K562 (cell line): ENCODE results near the gene MLLT6. TPM values are rescaled to one million over a fixed set of nuclear protein-coding genes. Genes with fewer than 3 reads are reported as not detected.
A peak's percentile ranks its signal among the peaks of the same experiment; 100 is the strongest.

Source experiments
- ATAC-seq: fragments of 200-7000 bp; cut with Tn5 transposase; 3 replicates; pipeline ENCODE4 v1.9.1; 2020; ENCODE audit warnings: moderate library complexity
- BruUV-seq: library from RNA; stranded (reverse); fragments of 400-500 nt; replicated peaks from 2 replicates; lab custom pipeline; 2021; lab: Mats Ljungman, UMichigan
- CTCF ChIA-PET: fragments of 300-600 bp; formaldehyde crosslinking; extraction: SDS; loops from one replicate; lab custom pipeline; 2021; ENCODE audit warnings: low intra/inter-chr PET ratio; lab: Yijun Ruan, JAX
- POLR2A ChIA-PET: fragments of 300-600, 350-650 bp; sonication (Branson Sonifier 250); formaldehyde crosslinking; extraction: SDS; loops from one replicate; lab custom pipeline; 2021; ENCODE audit warnings: antibody characterized with exemption, inconsistent platforms; lab: Yijun Ruan, JAX
- DNase-seq, 4 experiments: peaks; one replicate each; pipeline versions ENCODE4 v3.0.0 to v3.0.0-alpha.2; 2011 to 2018; ENCODE audit warnings: low spot score in 3 of 4, mixed read lengths in 3 of 4; ENCODE audit errors: extremely low read depth in 1 of 4
- FAIRE-seq: peaks from 2 replicates; lab custom pipeline; 2011; peaks lifted over from hg19 to GRCh38; lab: Jason Lieb, UNC
- H2AFZ ChIP-seq: 2 replicates; pipeline ENCODE4 v1.6.0; 2011; ENCODE audit warnings: low read depth, low read length, control low read depth, inconsistent platforms
- H3K27ac ChIP-seq: fragments of 200-600 bp; 3 replicates; pipeline ENCODE4 v1.8.0; 2011; ENCODE audit warnings: low read depth, mild to moderate bottlenecking, control low read depth, inconsistent platforms, low read length, moderate library complexity, mixed read lengths; ENCODE audit errors: extremely low read depth
- H3K27me3 ChIP-seq, 2 experiments: fragments of 300-600 bp in 1 of 2; 2 replicates in 1 of 2; 3 replicates in 1 of 2; pipeline versions ENCODE4 v1.6.0 to v1.8.0; 2011; ENCODE audit warnings: inconsistent platforms in 2 of 2, low read length in 2 of 2, mild to moderate bottlenecking in 1 of 2, mixed read lengths in 1 of 2, moderate library complexity in 1 of 2; ENCODE audit not compliant: control insufficient read depth in 2 of 2, insufficient read depth in 2 of 2
- H3K36me3 ChIP-seq: fragments of 300-600 bp; 3 replicates; pipeline ENCODE4 v1.8.0; 2011; ENCODE audit warnings: mild to moderate bottlenecking, low read length, inconsistent platforms; ENCODE audit not compliant: control insufficient read depth, insufficient read depth
- H3K4me1 ChIP-seq, 2 experiments: fragments of 200-600 bp in 1 of 2; replicated peaks in 1 of 2; 2 replicates in 1 of 2; 3 replicates in 1 of 2; pipeline versions ENCODE4 v1.5.1 to v1.8.0; 2011; ENCODE audit warnings: inconsistent platforms in 2 of 2, low read length in 2 of 2, mild to moderate bottlenecking in 1 of 2, mixed read lengths in 1 of 2, moderate library complexity in 1 of 2; ENCODE audit not compliant: control insufficient read depth in 2 of 2, insufficient read depth in 2 of 2
- H3K4me2 ChIP-seq: 2 replicates; pipeline ENCODE4 v1.6.1; 2011; ENCODE audit warnings: low read length, control low read depth, inconsistent platforms, mixed read lengths; ENCODE audit not compliant: insufficient read depth
- H3K4me3 ChIP-seq: fragments of 200-600 bp; sonication (generic), shearing (Covaris generic); 2 replicates; pipeline ENCODE4 v1.5.1; 2016; ENCODE audit warnings: control low read depth, inconsistent platforms
- H3K79me2 ChIP-seq: fragments of 200-600 bp; 3 replicates; pipeline ENCODE4 v1.8.0; 2011; ENCODE audit warnings: low read length, inconsistent platforms; ENCODE audit not compliant: control insufficient read depth, insufficient read depth
- H3K9ac ChIP-seq, 2 experiments: 2 replicates each; pipeline versions ENCODE4 v1.6.0 to v1.6.1; 2011; ENCODE audit warnings: low read depth in 2 of 2, low read length in 2 of 2, control low read depth in 1 of 2, inconsistent platforms in 1 of 2, mild to moderate bottlenecking in 1 of 2, mixed read lengths in 1 of 2; ENCODE audit not compliant: insufficient read depth in 1 of 2
- H3K9me1 ChIP-seq: one replicate; pipeline ENCODE4 v1.6.0; 2011; ENCODE audit warnings: inconsistent platforms, mild to moderate bottlenecking, low read length, moderate library complexity; ENCODE audit not compliant: control insufficient read depth, insufficient read depth
- H3K9me3 ChIP-seq: replicated peaks from 2 replicates; pipeline ENCODE4 v1.5.1; 2011; ENCODE audit warnings: low read depth, low read length, inconsistent platforms; ENCODE audit not compliant: control insufficient read depth, insufficient read depth
- H4K20me1 ChIP-seq: replicated peaks from 2 replicates; pipeline ENCODE4 v1.6.1; 2011; ENCODE audit warnings: low read length, inconsistent platforms, mixed read lengths; ENCODE audit not compliant: control insufficient read depth, insufficient read depth
- CHD2 ChIP-seq: IDR thresholded peaks from 2 replicates; pipeline ENCODE4 v1.6.1; 2011; ENCODE audit warnings: low read depth, low read length
- EWSR1 ChIP-seq: fragments of 450-650 bp; IDR thresholded peaks from 2 replicates; pipeline ENCODE4 v1.6.1; 2018; ENCODE audit warnings: borderline replicate concordance, mild to moderate bottlenecking, low read depth, moderate library complexity; ENCODE audit not compliant: partially characterized antibody
- HCFC1 ChIP-seq: IDR thresholded peaks from 2 replicates; pipeline ENCODE4 v1.6.1; 2012; ENCODE audit warnings: low read depth, low read length, improper control_type of control experiment
- POLR2A ChIP-seq: fragments of 450-650 bp; conservative IDR thresholded peaks from 2 replicates; pipeline ENCODE4 v1.6.1; 2016
- PRMT5 ChIP-seq: sonication (generic); formaldehyde crosslinking; IDR thresholded peaks from 2 replicates; pipeline ENCODE4 v1.5.0; 2020; ENCODE audit warnings: missing genetic modification reagents
- RB1 ChIP-seq: fragments of 450-650 bp; IDR thresholded peaks from 2 replicates; pipeline ENCODE4 v1.6.1; 2017; ENCODE audit warnings: low read depth, mild to moderate bottlenecking
- ZBTB7A ChIP-seq: IDR thresholded peaks from 2 replicates; pipeline ENCODE4 v1.6.1; 2011; ENCODE audit warnings: low read depth, mild to moderate bottlenecking, low read length, moderate library complexity, borderline replicate concordance; ENCODE audit not compliant: control insufficient read depth
- ZNF146 ChIP-seq: IDR thresholded peaks from one replicate; pipeline ENCODE4 v1.6.1; 2018; ENCODE audit warnings: missing compliant biosample characterization; ENCODE audit not compliant: unreplicated experiment
- ZSCAN29 ChIP-seq: fragments of 450-650 bp; IDR thresholded peaks from 2 replicates; pipeline ENCODE4 v1.6.1; 2017
- WGBS: fragments of 100-300 bp; shearing (Covaris generic); methylation state at CpG from one replicate; pipeline ENCODE4 v1.1.6; 2016; ENCODE audit warnings: low coverage, mixed read lengths; ENCODE audit not compliant: insufficient coverage; ENCODE audit errors: missing lambda C conversion rate; 5-methylcytosine and 5-hydroxymethylcytosine counted together
- in situ Hi-C: fragments of 300-500 bp; cut with MboI; formaldehyde crosslinking; loops from 4 replicates; pipeline ENCODE4 v1.15.0; 2018; ENCODE audit warnings: inconsistent platforms, mixed read lengths
- intact Hi-C: fragments of 100-400 bp; cut with micrococcal nuclease; formaldehyde crosslinking; loops from 2 replicates; pipeline ENCODE4 v1.14.2; 2022
- polyA plus RNA-seq, 8 experiments: library from polyadenylated mRNA; depleted of rRNA in 4 of 8; stranded (reverse) in 5 of 8; unstranded in 3 of 8; fragments of >200 nt; fragmentation: Nextera tagmentation in 2 of 8; fragmentation: Illumina TruSeq in 1 of 8; extraction: Ambion mirVana in 2 of 8; extraction: Trizol in 1 of 8; gene quantifications; 2 replicates each; pipeline versions ENCODE4 v1.2.1 to v1.2.3, GENCODE V29; 2011 to 2014; ENCODE audit warnings: inconsistent platforms in 1 of 8, missing spikeins in 1 of 8
- total RNA-seq, 7 experiments: library from RNA; depleted of rRNA in 6 of 7; stranded (reverse); fragments of >200 nt in 6 of 7; fragmentation: Illumina TruSeq in 2 of 7; extraction: Trizol in 2 of 7; gene quantifications; 2 replicates each; pipeline versions ENCODE4 v1.2.1 to v1.2.3, GENCODE V29; 2011 to 2021; ENCODE audit warnings: low replicate concordance in 1 of 7
- TF ChIP-seq, protein P1 (sequence below): IDR thresholded peaks from 2 replicates; pipeline ENCODE4 v1.6.1; 2011; ENCODE audit warnings: borderline replicate concordance, low read depth, mild to moderate bottlenecking, moderate library complexity, low read length; ENCODE audit not compliant: insufficient read depth, poor library complexity, severe bottlenecking
- TF ChIP-seq, protein P2 (sequence below): fragments of 200-800 bp; sonication (Bioruptor generic); IDR thresholded peaks from 2 replicates; pipeline ENCODE4 v1.6.1; 2017; ENCODE audit warnings: missing genetic modification characterization, missing compliant biosample characterization
- TF ChIP-seq, protein P3 (sequence below), 2 experiments: fragments of 450-650 bp; conservative IDR thresholded peaks; 2 replicates each; pipeline ENCODE4 v1.6.1; 2017; ENCODE audit warnings: mild to moderate bottlenecking in 2 of 2, moderate library complexity in 2 of 2
- TF ChIP-seq, protein P4 (sequence below), 2 experiments: IDR thresholded peaks; 2 replicates each; pipeline ENCODE4 v1.6.1; 2011; ENCODE audit warnings: borderline replicate concordance in 1 of 2, control low read depth in 1 of 2, low read depth in 1 of 2, low read length in 1 of 2, mild to moderate bottlenecking in 1 of 2, mixed read lengths in 1 of 2, moderate library complexity in 1 of 2; ENCODE audit not compliant: insufficient read depth in 1 of 2, insufficient read length in 1 of 2, poor library complexity in 1 of 2, severe bottlenecking in 1 of 2; ENCODE audit errors: extremely low read depth in 1 of 2

Gene MLLT6
- total and polyA plus RNA-seq, 9 of the 15 experiments (the other 6 are each of a cell fraction or from before 2014, with no cell fraction given), result 3.1 to 71.7 (median 30.0) TPM

- DNase-seq, result peak; percentile 61 to 78 (median 70)
- ChIA-PET CTCF (interaction anchor here (0.5 to 1.1 kb wide), 3 partner anchors 104 to 1047 kb away, joined by 3 to 4 read pairs (median 4); no protein-coding TSS in a partner anchor), POLR2A (interaction anchor here (0.6 to 1.2 kb wide), 5 partner anchors 9 to 258 kb away, joined by 3 to 4 read pairs (median 3); partner anchors contain the start of gene MLLT6)
- intact Hi-C loops (no loop called here), in situ Hi-C loops (loop anchor here (5.0 kb wide), 2 partner anchors 106 to 156 kb away; no protein-coding TSS in a partner anchor)
- Histone ChIP-seq H3K27ac (no peak overlapping the region), H4K20me1 (no peaks in the 10 kb centered on the region), H3K9me3 (no peaks in the 10 kb centered on the region), H3K9ac (peak overlapping the region in 1 of 2 experiments; percentile 28; a peak in 2 of 4 replicates), H3K79me2 (no peaks in the 10 kb centered on the region), H3K4me3 (no peak overlapping the region), H3K9me1 (no peaks in the 10 kb centered on the region), H2AFZ (no peak overlapping the region), H3K4me1 (peaks cover 0 to 11% of the 10 kb centered on the region in 2 experiments; a peak in 2 of 5 replicates), H3K36me3 (no peaks in the 10 kb centered on the region), H3K27me3 (peaks cover 0 to 9% of the 10 kb centered on the region in 2 experiments; a peak in 3 of 5 replicates), H3K4me2 (no peak overlapping the region)
- 8% methylated on average over 9 of the region's 9 CpGs for WGBS
- BruUV-seq, result no TSS peak
- peak; percentile 95 for ATAC-seq
- FAIRE-seq, result no peak
- TF ChIP-seq CHD2 (no peak), POLR2A (no peak), EWSR1 (no peak), HCFC1 (0 out of 2 replicates have a peak, but pooled peaks have one; percentile 41), ZBTB7A (peak; percentile 58; the same call in 1 of the 2 replicates), ZNF146 (no peak), RB1 (peak; percentile 58), PRMT5 (CRISPR knock-in tag) (no peak), ZSCAN29 (no peak)
- TF ChIP-seq, protein P1, sequence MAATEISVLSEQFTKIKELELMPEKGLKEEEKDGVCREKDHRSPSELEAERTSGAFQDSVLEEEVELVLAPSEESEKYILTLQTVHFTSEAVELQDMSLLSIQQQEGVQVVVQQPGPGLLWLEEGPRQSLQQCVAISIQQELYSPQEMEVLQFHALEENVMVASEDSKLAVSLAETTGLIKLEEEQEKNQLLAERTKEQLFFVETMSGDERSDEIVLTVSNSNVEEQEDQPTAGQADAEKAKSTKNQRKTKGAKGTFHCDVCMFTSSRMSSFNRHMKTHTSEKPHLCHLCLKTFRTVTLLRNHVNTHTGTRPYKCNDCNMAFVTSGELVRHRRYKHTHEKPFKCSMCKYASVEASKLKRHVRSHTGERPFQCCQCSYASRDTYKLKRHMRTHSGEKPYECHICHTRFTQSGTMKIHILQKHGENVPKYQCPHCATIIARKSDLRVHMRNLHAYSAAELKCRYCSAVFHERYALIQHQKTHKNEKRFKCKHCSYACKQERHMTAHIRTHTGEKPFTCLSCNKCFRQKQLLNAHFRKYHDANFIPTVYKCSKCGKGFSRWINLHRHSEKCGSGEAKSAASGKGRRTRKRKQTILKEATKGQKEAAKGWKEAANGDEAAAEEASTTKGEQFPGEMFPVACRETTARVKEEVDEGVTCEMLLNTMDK, result peak; percentile 97
- TF ChIP-seq, protein P2, sequence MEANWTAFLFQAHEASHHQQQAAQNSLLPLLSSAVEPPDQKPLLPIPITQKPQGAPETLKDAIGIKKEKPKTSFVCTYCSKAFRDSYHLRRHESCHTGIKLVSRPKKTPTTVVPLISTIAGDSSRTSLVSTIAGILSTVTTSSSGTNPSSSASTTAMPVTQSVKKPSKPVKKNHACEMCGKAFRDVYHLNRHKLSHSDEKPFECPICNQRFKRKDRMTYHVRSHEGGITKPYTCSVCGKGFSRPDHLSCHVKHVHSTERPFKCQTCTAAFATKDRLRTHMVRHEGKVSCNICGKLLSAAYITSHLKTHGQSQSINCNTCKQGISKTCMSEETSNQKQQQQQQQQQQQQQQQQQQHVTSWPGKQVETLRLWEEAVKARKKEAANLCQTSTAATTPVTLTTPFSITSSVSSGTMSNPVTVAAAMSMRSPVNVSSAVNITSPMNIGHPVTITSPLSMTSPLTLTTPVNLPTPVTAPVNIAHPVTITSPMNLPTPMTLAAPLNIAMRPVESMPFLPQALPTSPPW, result 0 out of 2 replicates have a peak, but pooled peaks have one; percentile 22
- TF ChIP-seq, protein P3, sequence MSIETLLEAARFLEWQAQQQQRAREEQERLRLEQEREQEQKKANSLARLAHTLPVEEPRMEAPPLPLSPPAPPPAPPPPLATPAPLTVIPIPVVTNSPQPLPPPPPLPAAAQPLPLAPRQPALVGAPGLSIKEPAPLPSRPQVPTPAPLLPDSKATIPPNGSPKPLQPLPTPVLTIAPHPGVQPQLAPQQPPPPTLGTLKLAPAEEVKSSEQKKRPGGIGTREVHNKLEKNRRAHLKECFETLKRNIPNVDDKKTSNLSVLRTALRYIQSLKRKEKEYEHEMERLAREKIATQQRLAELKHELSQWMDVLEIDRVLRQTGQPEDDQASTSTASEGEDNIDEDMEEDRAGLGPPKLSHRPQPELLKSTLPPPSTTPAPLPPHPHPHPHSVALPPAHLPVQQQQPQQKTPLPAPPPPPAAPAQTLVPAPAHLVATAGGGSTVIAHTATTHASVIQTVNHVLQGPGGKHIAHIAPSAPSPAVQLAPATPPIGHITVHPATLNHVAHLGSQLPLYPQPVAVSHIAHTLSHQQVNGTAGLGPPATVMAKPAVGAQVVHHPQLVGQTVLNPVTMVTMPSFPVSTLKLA (conservative IDR thresholded peaks at IDR 0.05), result peak in 1 of 2 experiments; percentile 32; a peak in 2 of 4 replicates
- TF ChIP-seq, protein P4, sequence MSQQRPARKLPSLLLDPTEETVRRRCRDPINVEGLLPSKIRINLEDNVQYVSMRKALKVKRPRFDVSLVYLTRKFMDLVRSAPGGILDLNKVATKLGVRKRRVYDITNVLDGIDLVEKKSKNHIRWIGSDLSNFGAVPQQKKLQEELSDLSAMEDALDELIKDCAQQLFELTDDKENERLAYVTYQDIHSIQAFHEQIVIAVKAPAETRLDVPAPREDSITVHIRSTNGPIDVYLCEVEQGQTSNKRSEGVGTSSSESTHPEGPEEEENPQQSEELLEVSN (IDR thresholded peaks at IDR 0.05; ENCODE audit: borderline replicate concordance in 1 of 2, extremely low read depth in 1 of 2, insufficient read depth in 1 of 2, insufficient read length in 1 of 2, low read depth in 1 of 2, low read length in 1 of 2, poor library complexity in 1 of 2, severe bottlenecking in 1 of 2), result peak in 1 of 2 experiments; percentile 65
Observed at GRCh38 chr17:38663125-38663751, 41.8 kb upstream of the MLLT6 start.
